ENCODE results near the gene P3H2.
A peak's percentile ranks its signal among the peaks of the same experiment; 100 is the strongest.

The P3H2 gene

DNA sequence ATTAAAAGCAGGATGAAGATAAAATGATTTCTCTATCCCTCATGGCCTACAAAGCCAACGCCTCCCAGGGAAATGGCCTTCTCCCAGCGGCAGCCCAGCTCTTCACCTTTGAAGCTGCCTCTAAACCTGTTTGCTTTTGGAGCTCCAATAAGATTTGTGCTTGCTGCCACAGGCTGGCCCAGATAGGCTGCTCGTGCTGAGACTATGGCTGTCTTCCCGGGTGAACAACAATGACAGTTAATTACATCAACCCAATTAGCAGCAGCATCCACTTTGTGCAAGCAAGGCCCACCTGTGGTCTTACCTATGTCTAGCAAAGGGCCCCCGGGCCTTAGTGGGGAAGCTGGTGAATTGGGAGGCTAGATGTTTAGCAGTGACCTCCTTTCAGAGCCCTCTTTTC is 179.6 kb downstream of the P3H2 start:
- DNase-seq: peak; percentile 34

DNA sequence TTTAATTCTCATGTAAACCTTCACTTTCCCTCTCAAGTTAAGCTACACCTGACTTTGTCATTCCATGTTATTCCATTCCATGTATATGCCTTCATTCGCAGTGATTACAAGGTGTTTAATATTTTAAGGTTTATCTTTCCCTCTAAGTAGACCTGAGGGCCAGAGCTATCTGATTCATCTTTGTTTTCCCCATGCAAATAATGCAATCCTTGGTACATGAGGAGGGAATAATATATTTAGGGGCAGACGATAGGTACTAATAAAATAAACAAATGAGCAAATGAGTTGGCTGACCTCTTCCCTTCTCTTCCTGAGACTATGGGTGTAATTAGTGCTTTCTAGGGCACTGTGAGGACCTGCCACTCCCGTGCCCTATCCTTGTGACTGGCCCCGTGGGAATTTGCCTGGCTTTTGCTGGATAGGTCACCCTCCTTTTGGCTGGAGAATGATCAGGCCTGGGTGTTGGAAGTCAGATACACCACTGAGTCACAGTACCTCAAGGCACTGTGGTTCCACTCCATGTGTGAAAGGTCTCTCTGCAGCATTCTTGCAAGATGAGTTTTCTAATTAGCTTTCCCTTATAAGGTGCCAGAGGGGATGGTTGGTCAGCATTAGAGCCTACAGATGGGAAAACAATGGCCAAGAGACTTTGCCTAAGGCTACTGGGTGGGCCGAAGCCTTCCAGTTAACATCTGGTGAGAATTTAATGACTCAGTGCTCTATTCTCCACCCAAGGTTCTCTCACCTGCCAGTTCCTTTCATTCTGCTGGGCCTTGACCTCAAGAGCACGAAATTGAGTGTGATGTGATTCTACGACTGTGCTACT is 183.2 kb downstream of the P3H2 start:
- no peak for DNase-seq

- no peak for DNase-seq
Measured at GRCh38 chr3:189936201-189936945, 184.3 kb downstream of the P3H2 start.

GRCh38 chr3:189927975-189928895 is 192.5 kb downstream of the P3H2 start:
- DNase-seq: no peak

GRCh38 chr3:189921770-189922169 is 198.9 kb downstream of the P3H2 start:
- DNase-seq: no peak

DNA sequence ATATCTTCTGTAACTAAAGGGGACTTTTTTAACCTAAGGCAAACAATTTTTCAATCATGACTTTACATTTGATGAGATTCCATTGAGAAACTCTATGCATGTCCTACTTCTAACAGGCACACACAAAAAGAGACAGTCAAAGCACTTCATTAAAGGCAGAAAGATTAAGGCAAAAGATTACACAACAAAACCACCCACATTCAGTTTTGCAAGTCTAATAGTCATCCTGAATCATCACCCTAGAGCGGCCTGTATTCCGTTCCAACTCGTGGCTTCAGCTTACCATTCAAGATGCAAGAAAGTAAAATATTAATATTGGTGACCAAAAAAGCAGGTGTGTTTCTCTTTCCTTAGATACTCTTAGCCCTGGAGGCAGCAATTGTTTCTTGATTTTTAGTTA is 205.9 kb downstream of the P3H2 start:
- no peak for DNase-seq

DNA sequence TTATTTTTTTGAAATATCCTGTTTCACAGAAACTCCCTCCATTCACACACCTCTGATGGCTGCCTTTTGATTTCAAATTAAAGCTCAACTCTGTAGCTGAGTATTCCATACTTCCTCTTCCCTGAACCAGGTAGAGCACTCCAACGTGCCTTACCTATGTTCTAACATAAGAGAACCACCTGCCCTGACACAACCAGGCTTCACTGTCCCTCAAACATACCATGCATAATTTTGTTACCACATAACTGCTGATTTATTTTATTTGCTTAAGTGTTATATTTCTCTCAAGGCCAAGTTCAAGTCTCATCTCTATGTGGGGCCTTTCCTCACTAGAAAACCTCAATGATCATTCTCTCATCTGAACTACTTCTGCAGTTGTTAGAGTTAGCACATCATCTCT is 209.7 kb downstream of the P3H2 start:
- no peak for DNase-seq

- no peak for DNase-seq
Measured at GRCh38 chr3:189909573-189909972, 211.1 kb downstream of the P3H2 start.

GRCh38 chr3:189909139-189909538 is 211.6 kb downstream of the P3H2 start:
- no peak for DNase-seq

DNA sequence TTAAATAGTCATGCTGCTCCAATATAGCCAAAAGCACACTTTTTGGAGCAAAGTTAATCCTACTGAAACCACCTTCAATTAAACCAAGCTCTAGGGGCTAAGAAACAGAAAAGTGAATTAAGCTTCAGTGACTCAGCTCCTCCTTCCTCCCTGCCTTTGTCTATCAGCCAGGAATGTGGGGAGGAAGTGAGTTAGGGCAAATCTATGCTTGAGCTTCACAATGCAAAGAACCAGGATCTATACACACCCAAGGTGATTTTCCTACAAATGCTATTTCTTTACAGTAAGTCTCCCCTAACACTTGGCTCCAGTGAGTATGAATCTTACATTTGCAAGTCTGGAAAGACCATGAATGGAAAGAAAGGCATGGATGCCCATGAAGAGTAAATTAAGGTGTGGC is 212.1 kb downstream of the P3H2 start:
- DNase-seq: no peak

- no peak for DNase-seq
Measured at GRCh38 chr3:189907803-189908202, 212.9 kb downstream of the P3H2 start.

Data from NCI-H82 (cell line).